GM12874 (cell line): ENCODE results near the gene ZFP36L2.

Experiments used
- CTCF ChIP-seq: IDR thresholded peaks from 2 replicates; pipeline ENCODE4 v1.5.1; 2011; ENCODE audit warnings: low read depth, mild to moderate bottlenecking, control low read depth, low read length, moderate library complexity; ENCODE audit not compliant: insufficient read depth

ZFP36L2 gene

GRCh38 chr2:43248621-43249020 lies 22.2 kb upstream of the ZFP36L2 start:
- no peak for TF ChIP-seq CTCF

- no peak for TF ChIP-seq CTCF
Observed at GRCh38 chr2:43246641-43247040, 20.2 kb upstream of the ZFP36L2 start.

- no peak for TF ChIP-seq CTCF
Observed at GRCh38 chr2:43241558-43241957, 15.2 kb upstream of the ZFP36L2 start.

- no peak for TF ChIP-seq CTCF
Observed at GRCh38 chr2:43240766-43241150, 14.4 kb upstream of the ZFP36L2 start.

- TF ChIP-seq CTCF, result 0 out of 2 replicates have a peak, but pooled peaks have one; percentile 27
Observed at GRCh38 chr2:43239981-43240765, 13.8 kb upstream of the ZFP36L2 start.

- no peak for TF ChIP-seq CTCF
Observed at GRCh38 chr2:43238813-43239212, 12.4 kb upstream of the ZFP36L2 start.

GRCh38 chr2:43238176-43238575 lies 11.8 kb upstream of the ZFP36L2 start:
- no peak for TF ChIP-seq CTCF
